ENCODE results near the gene ZFP91.
A peak's percentile ranks its signal among the peaks of the same experiment; 100 is the strongest.

ZFP91 gene, protein sequence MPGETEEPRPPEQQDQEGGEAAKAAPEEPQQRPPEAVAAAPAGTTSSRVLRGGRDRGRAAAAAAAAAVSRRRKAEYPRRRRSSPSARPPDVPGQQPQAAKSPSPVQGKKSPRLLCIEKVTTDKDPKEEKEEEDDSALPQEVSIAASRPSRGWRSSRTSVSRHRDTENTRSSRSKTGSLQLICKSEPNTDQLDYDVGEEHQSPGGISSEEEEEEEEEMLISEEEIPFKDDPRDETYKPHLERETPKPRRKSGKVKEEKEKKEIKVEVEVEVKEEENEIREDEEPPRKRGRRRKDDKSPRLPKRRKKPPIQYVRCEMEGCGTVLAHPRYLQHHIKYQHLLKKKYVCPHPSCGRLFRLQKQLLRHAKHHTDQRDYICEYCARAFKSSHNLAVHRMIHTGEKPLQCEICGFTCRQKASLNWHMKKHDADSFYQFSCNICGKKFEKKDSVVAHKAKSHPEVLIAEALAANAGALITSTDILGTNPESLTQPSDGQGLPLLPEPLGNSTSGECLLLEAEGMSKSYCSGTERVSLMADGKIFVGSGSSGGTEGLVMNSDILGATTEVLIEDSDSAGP

GRCh38 chr11:58578635-58579191 lies at the start of gene ZFP91:
Gene ZFP91 (plus strand): TSS chr11:58579063. CDS start chr11:58579282, 219 bp downstream.
- WGBS (ENCODE audit: insufficient coverage, insufficient read length) = no CpG with 5 or more reads among the region's 51 CpGs
- Histone ChIP-seq H3K4me3 (ENCODE audit: low read length) (peak within 1 kb of the TSS; percentile 86), H3K27me3 (ENCODE audit: control insufficient read depth, insufficient read depth, low read length) (no peaks in the 10 kb centered on the region), H3K36me3 (ENCODE audit: control insufficient read depth, insufficient read depth, low read length) (no peaks in the 10 kb centered on the region), H3K27ac (ENCODE audit: low read length) (no peak within 1 kb of the TSS), H3K9me3 (ENCODE audit: control insufficient read depth, insufficient read depth, low read length) (no peaks in the 10 kb centered on the region), H3K4me1 (ENCODE audit: control insufficient read depth, insufficient read depth, low read length) (0 out of 2 replicates have a peak, but pooled peaks cover 1% of the 10 kb centered on the region)
- no peak for DNase-seq (ENCODE audit: low read depth, low spot score)

DNA sequence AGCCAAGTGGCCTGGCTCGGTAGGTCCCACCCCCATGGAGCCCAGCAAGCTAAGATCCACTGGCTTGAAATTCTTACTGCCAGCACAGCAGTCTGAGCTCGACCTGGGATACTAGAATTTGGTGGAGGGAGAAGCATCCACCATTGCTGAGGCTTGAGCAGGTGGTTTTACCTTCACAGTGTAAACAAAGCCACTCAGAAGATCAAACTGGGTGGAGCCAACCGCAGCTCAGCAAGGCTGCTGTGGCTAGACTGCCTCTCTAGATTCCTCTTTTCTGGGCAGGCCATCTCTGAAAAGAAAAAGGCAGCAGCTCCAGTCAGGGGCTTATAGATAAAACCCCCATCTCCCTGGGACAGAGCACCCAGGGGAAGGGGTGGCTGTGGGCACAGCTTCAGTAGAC lies 48.6 kb upstream of the ZFP91 start:
- no CpG with 5 or more reads among the region's 3 CpGs for WGBS (ENCODE audit: insufficient coverage, insufficient read length)
- Histone ChIP-seq H3K9me3 (ENCODE audit: control insufficient read depth, insufficient read depth, low read length) (no peaks in the 10 kb centered on the region; the same call in 1 of the 2 replicates), H3K4me3 (ENCODE audit: low read length) (no peak overlapping the region), H3K36me3 (ENCODE audit: control insufficient read depth, insufficient read depth, low read length) (no peaks in the 10 kb centered on the region), H3K4me1 (ENCODE audit: control insufficient read depth, insufficient read depth, low read length) (no peaks in the 10 kb centered on the region), H3K27me3 (ENCODE audit: control insufficient read depth, insufficient read depth, low read length) (no peaks in the 10 kb centered on the region), H3K27ac (ENCODE audit: low read length) (no peak overlapping the region)
- DNase-seq (ENCODE audit: low read depth, low spot score) = no peak

DNA sequence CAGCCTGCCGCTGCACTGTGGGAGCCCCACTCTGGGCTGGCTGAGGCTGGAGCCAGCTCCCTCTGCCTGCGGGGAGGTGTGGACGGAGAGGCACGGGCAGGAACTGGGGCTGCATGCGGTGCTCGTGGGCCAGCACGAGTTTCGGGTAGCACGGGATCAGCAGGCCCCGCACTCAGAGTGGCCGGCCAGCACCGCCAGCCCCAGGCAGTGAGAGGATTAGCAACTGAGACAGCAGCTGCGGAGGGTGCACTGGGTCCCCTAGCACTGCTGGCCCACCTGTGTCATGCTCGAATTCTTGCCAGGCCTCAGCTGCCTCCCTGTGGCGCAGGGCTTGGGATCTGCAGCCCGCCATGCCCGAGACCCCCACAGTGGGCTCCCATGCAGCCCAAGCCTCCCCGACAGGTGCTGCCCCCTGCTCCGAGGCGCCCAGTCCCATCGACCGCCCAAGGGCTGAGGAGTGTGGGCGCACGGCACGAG lies 47.0 kb upstream of the ZFP91 start:
- no peaks in the 10 kb centered on the region for H3K27me3 ChIP-seq (ENCODE audit: control insufficient read depth, insufficient read depth, low read length)
- no peak for DNase-seq (ENCODE audit: low read depth, low spot score)
- no peaks in the 10 kb centered on the region for H3K36me3 ChIP-seq (ENCODE audit: control insufficient read depth, insufficient read depth, low read length)
- no peak overlapping the region for H3K4me3 ChIP-seq (ENCODE audit: low read length)
- H3K9me3 ChIP-seq (ENCODE audit: control insufficient read depth, insufficient read depth, low read length) = no peaks in the 10 kb centered on the region; the same call in 1 of the 2 replicates
- no CpG with 5 or more reads among the region's 25 CpGs for WGBS (ENCODE audit: insufficient coverage, insufficient read length)
- no peaks in the 10 kb centered on the region for H3K4me1 ChIP-seq (ENCODE audit: control insufficient read depth, insufficient read depth, low read length)
- H3K27ac ChIP-seq (ENCODE audit: low read length) = no peak overlapping the region

DNA sequence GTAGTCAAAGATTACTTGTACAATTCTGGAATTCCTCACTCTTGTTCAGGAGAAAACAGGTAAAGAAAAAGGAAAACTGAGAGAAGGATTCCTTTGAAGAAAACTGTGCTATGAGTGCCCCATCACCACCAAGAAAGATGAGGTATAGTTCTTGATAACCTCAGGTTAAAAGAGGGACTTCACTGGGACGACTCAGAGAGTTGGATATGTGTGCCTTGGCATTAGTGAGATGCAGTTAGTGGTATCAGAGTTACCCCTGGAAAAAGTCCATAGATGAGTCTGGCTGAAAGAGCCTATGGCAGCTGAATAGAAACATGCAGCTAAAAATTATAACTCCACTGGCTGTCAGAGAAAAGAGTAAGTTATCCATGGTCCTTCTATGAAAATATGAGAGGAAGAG lies 32.0 kb upstream of the ZFP91 start:
- no CpG with 5 or more reads among the region's 1 CpG for WGBS (ENCODE audit: insufficient coverage, insufficient read length)
- no peak overlapping the region for H3K27ac ChIP-seq (ENCODE audit: low read length)

DNA sequence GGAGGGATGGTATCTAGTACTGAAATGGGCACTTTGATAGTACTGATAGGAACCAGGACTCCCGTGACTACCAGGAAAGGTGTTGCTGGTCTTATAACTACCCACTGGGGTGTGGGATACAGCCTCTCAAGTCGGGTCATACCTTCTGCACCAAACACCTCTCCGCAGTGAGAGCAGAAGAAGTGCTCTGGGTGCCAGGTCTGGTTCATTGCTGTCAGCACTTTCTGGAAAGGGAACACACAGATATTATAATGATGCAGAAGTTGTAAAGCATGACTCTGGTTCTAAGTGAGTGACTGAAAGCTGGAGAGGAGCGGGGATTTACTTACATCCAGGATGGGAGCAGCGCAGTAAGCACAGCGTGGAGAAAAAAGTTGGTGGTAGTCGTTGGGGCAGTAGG lies 29.2 kb upstream of the ZFP91 start:
- WGBS (ENCODE audit: insufficient coverage, insufficient read length) = no CpG with 5 or more reads among the region's 7 CpGs
- H3K4me3 ChIP-seq (ENCODE audit: low read length) = no peak overlapping the region

More for the DNA sequence above, 32.0 kb upstream of the ZFP91 start:
- no peak for DNase-seq (ENCODE audit: low read depth, low spot score)
- no peaks in the 10 kb centered on the region for H3K36me3 ChIP-seq (ENCODE audit: control insufficient read depth, insufficient read depth, low read length)
- H3K4me1 ChIP-seq (ENCODE audit: control insufficient read depth, insufficient read depth, low read length) = no peaks in the 10 kb centered on the region
- H3K9me3 ChIP-seq (ENCODE audit: control insufficient read depth, insufficient read depth, low read length) = no peaks in the 10 kb centered on the region
- no peaks in the 10 kb centered on the region for H3K27me3 ChIP-seq (ENCODE audit: control insufficient read depth, insufficient read depth, low read length)
- H3K4me3 ChIP-seq (ENCODE audit: low read length) = no peak overlapping the region

GRCh38 chr11:58560842-58561241 lies 18.0 kb upstream of the ZFP91 start:
- no CpG with 5 or more reads among the region's 2 CpGs for WGBS (ENCODE audit: insufficient coverage, insufficient read length)
- no peak overlapping the region for H3K4me3 ChIP-seq (ENCODE audit: low read length)

More for the DNA sequence above, 29.2 kb upstream of the ZFP91 start:
- Histone ChIP-seq H3K9me3 (ENCODE audit: control insufficient read depth, insufficient read depth, low read length) (no peaks in the 10 kb centered on the region), H3K27ac (ENCODE audit: low read length) (no peak overlapping the region), H3K27me3 (ENCODE audit: control insufficient read depth, insufficient read depth, low read length) (no peaks in the 10 kb centered on the region), H3K36me3 (ENCODE audit: control insufficient read depth, insufficient read depth, low read length) (no peaks in the 10 kb centered on the region), H3K4me1 (ENCODE audit: control insufficient read depth, insufficient read depth, low read length) (no peaks in the 10 kb centered on the region)
- DNase-seq (ENCODE audit: low read depth, low spot score) = no peak

DNA sequence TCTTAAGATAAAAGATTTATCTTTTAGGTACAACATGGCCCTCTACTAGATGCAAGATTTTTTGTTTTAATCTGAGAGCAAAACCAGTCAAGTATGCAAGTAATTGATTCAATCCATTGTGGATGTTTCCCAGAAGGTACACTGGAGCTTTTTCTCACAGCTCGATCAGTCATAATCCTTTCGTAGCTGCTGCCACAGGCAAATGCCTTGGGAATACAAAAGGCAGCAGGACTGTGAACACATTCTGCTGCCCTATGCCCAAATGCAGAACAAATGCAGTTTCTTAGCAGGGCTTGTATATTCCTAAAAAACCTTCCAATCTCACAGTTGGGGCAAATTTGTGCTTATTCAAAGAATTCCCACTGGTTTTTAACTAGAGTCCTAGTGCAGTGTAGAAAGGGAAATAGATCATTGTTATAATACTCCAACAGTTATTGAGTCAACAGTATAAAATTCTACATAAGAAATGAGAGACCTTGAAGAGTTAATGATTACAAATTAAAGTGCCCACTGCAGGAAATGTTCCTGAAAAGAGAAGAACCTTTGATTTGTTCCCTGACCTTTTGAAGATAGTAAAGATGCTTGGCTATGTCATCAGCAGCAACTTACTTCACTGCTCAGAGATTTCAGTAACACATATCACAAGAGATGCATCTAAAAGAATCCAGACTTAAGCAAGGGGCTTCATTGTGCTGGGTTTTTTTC lies 17.3 kb upstream of the ZFP91 start:
- DNase-seq (ENCODE audit: low read depth, low spot score) = no peak
- no peaks in the 10 kb centered on the region for H3K4me1 ChIP-seq (ENCODE audit: control insufficient read depth, insufficient read depth, low read length)
- H3K36me3 ChIP-seq (ENCODE audit: control insufficient read depth, insufficient read depth, low read length) = no peaks in the 10 kb centered on the region
- H3K27me3 ChIP-seq (ENCODE audit: control insufficient read depth, insufficient read depth, low read length) = no peaks in the 10 kb centered on the region
- H3K27ac ChIP-seq (ENCODE audit: low read length) = no peak overlapping the region
- WGBS (ENCODE audit: insufficient coverage, insufficient read length) = no CpG with 5 or more reads among the region's 2 CpGs
- H3K9me3 ChIP-seq (ENCODE audit: control insufficient read depth, insufficient read depth, low read length) = no peaks in the 10 kb centered on the region
- H3K4me3 ChIP-seq (ENCODE audit: low read length) = no peak overlapping the region

More at GRCh38 chr11:58560842-58561241, 18.0 kb upstream of the ZFP91 start:
- Histone ChIP-seq H3K36me3 (ENCODE audit: control insufficient read depth, insufficient read depth, low read length) (no peaks in the 10 kb centered on the region), H3K27me3 (ENCODE audit: control insufficient read depth, insufficient read depth, low read length) (no peaks in the 10 kb centered on the region), H3K4me1 (ENCODE audit: control insufficient read depth, insufficient read depth, low read length) (no peaks in the 10 kb centered on the region), H3K27ac (ENCODE audit: low read length) (no peak overlapping the region), H3K9me3 (ENCODE audit: control insufficient read depth, insufficient read depth, low read length) (no peaks in the 10 kb centered on the region)
- DNase-seq (ENCODE audit: low read depth, low spot score) = no peak

GRCh38 chr11:58562375-58562800 lies 16.5 kb upstream of the ZFP91 start:
- no peak for DNase-seq (ENCODE audit: low read depth, low spot score)
- H3K36me3 ChIP-seq (ENCODE audit: control insufficient read depth, insufficient read depth, low read length) = no peaks in the 10 kb centered on the region

DNA sequence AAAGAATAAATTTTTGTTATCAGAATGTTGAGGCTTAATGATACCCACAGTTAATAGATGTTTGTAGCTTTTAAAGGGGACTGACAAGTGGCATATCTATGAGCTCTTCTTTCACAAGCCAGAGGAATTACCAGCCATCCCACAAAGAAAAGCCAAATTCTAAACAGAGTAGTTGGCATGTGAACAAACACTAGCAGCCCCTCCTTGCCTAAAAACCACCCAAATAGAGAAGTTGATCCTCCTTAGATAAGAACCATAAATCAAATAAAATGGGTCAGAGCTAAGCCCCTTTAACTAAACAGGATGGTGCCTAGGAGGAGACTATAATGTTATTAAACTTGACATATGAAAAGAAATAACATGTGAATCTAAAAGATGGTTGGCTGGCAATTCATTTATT lies 14.6 kb upstream of the ZFP91 start:
- no peak for DNase-seq (ENCODE audit: low read depth, low spot score)
- no peaks in the 10 kb centered on the region for H3K9me3 ChIP-seq (ENCODE audit: control insufficient read depth, insufficient read depth, low read length)
- no peaks in the 10 kb centered on the region for H3K4me1 ChIP-seq (ENCODE audit: control insufficient read depth, insufficient read depth, low read length)
- no peaks in the 10 kb centered on the region for H3K36me3 ChIP-seq (ENCODE audit: control insufficient read depth, insufficient read depth, low read length)
- H3K27ac ChIP-seq (ENCODE audit: low read length) = no peak overlapping the region
- H3K4me3 ChIP-seq (ENCODE audit: low read length) = no peak overlapping the region
- no peaks in the 10 kb centered on the region for H3K27me3 ChIP-seq (ENCODE audit: control insufficient read depth, insufficient read depth, low read length)

More at GRCh38 chr11:58562375-58562800, 16.5 kb upstream of the ZFP91 start:
- Histone ChIP-seq H3K9me3 (ENCODE audit: control insufficient read depth, insufficient read depth, low read length) (no peaks in the 10 kb centered on the region), H3K27me3 (ENCODE audit: control insufficient read depth, insufficient read depth, low read length) (no peaks in the 10 kb centered on the region), H3K4me3 (ENCODE audit: low read length) (no peak overlapping the region), H3K27ac (ENCODE audit: low read length) (no peak overlapping the region), H3K4me1 (ENCODE audit: control insufficient read depth, insufficient read depth, low read length) (no peaks in the 10 kb centered on the region)

- no peaks in the 10 kb centered on the region for H3K9me3 ChIP-seq (ENCODE audit: control insufficient read depth, insufficient read depth, low read length)
- H3K27ac ChIP-seq (ENCODE audit: low read length) = no peak overlapping the region
- no peak overlapping the region for H3K4me3 ChIP-seq (ENCODE audit: low read length)
- WGBS (ENCODE audit: insufficient coverage, insufficient read length) = no CpG with 5 or more reads among the region's 4 CpGs
- H3K36me3 ChIP-seq (ENCODE audit: control insufficient read depth, insufficient read depth, low read length) = no peaks in the 10 kb centered on the region
- no peak for DNase-seq (ENCODE audit: low read depth, low spot score)
- H3K27me3 ChIP-seq (ENCODE audit: control insufficient read depth, insufficient read depth, low read length) = no peaks in the 10 kb centered on the region
- no peaks in the 10 kb centered on the region for H3K4me1 ChIP-seq (ENCODE audit: control insufficient read depth, insufficient read depth, low read length)
Measured at GRCh38 chr11:58567889-58568512, 10.9 kb upstream of the ZFP91 start.

Data from iPS DF 6.9 (cell line).